ENCODE data around the gene STEAP3. TPM values are rescaled to one million over a fixed set of nuclear protein-coding genes. Genes with fewer than 3 reads are reported as not detected.

The STEAP3 gene
- total RNA-seq, 1 donor from 2014 or later, result 2.1 TPM

- TF ChIP-seq CTCF (IDR thresholded peaks at IDR 0.05; ENCODE audit: partially characterized antibody, unreplicated experiment), result no peak
- no peaks in the 10 kb centered on the region for H3K4me1 Mint-ChIP-seq (ENCODE audit: low read depth, unreplicated experiment)
- no peak overlapping the region for H3K4me3 Mint-ChIP-seq (ENCODE audit: unreplicated experiment)
- H3K27ac Mint-ChIP-seq (ENCODE audit: unreplicated experiment), result no peak overlapping the region
- no peaks in the 10 kb centered on the region for H3K9me3 Mint-ChIP-seq (ENCODE audit: unreplicated experiment)
- no peaks in the 10 kb centered on the region for H3K36me3 Mint-ChIP-seq (ENCODE audit: unreplicated experiment)
- DNase-seq, result no peak
- H3K27me3 Mint-ChIP-seq (ENCODE audit: unreplicated experiment), result no peaks in the 10 kb centered on the region
These were observed 64.9 kb downstream of the STEAP3 start for GRCh38 chr2:119288576-119288975.

GRCh38 chr2:119289093-119289492 lies 65.5 kb downstream of the STEAP3 start:
- no peak for TF ChIP-seq CTCF (IDR thresholded peaks at IDR 0.05; ENCODE audit: partially characterized antibody, unreplicated experiment)
- no peak overlapping the region for H3K27ac Mint-ChIP-seq (ENCODE audit: unreplicated experiment)
- H3K27me3 Mint-ChIP-seq (ENCODE audit: unreplicated experiment), result no peaks in the 10 kb centered on the region
- no peaks in the 10 kb centered on the region for H3K9me3 Mint-ChIP-seq (ENCODE audit: unreplicated experiment)
- no peak overlapping the region for H3K4me3 Mint-ChIP-seq (ENCODE audit: unreplicated experiment)
- no peak for DNase-seq
- H3K36me3 Mint-ChIP-seq (ENCODE audit: unreplicated experiment), result no peaks in the 10 kb centered on the region
- H3K4me1 Mint-ChIP-seq (ENCODE audit: low read depth, unreplicated experiment), result no peaks in the 10 kb centered on the region

- no peak for DNase-seq
- H3K9me3 Mint-ChIP-seq (ENCODE audit: unreplicated experiment), result no peaks in the 10 kb centered on the region
- no peaks in the 10 kb centered on the region for H3K27me3 Mint-ChIP-seq (ENCODE audit: unreplicated experiment)
- no peak overlapping the region for H3K27ac Mint-ChIP-seq (ENCODE audit: unreplicated experiment)
- no peak for TF ChIP-seq CTCF (IDR thresholded peaks at IDR 0.05; ENCODE audit: partially characterized antibody, unreplicated experiment)
- no peaks in the 10 kb centered on the region for H3K4me1 Mint-ChIP-seq (ENCODE audit: low read depth, unreplicated experiment)
- H3K4me3 Mint-ChIP-seq (ENCODE audit: unreplicated experiment), result no peak overlapping the region
- H3K36me3 Mint-ChIP-seq (ENCODE audit: unreplicated experiment), result no peaks in the 10 kb centered on the region
These were observed 66.0 kb downstream of the STEAP3 start for GRCh38 chr2:119289642-119290041.

- no peaks in the 10 kb centered on the region for H3K4me1 Mint-ChIP-seq (ENCODE audit: low read depth, unreplicated experiment)
- no peaks in the 10 kb centered on the region for H3K27me3 Mint-ChIP-seq (ENCODE audit: unreplicated experiment)
- DNase-seq, result peak; percentile 94
- no peaks in the 10 kb centered on the region for H3K9me3 Mint-ChIP-seq (ENCODE audit: unreplicated experiment)
- no peak overlapping the region for H3K4me3 Mint-ChIP-seq (ENCODE audit: unreplicated experiment)
- H3K27ac Mint-ChIP-seq (ENCODE audit: unreplicated experiment), result no peak overlapping the region
- no peaks in the 10 kb centered on the region for H3K36me3 Mint-ChIP-seq (ENCODE audit: unreplicated experiment)
- peak; percentile 88 for TF ChIP-seq CTCF (IDR thresholded peaks at IDR 0.05; ENCODE audit: partially characterized antibody, unreplicated experiment)
These were observed 67.4 kb downstream of the STEAP3 start for GRCh38 chr2:119290859-119291587.

GRCh38 chr2:119291588-119292167 lies 68.0 kb downstream of the STEAP3 start:
- H3K36me3 Mint-ChIP-seq (ENCODE audit: unreplicated experiment), result no peaks in the 10 kb centered on the region
- no peak overlapping the region for H3K4me3 Mint-ChIP-seq (ENCODE audit: unreplicated experiment)
- H3K27ac Mint-ChIP-seq (ENCODE audit: unreplicated experiment), result no peak overlapping the region

More at GRCh38 chr2:119291588-119292167, 68.0 kb downstream of the STEAP3 start:
- H3K9me3 Mint-ChIP-seq (ENCODE audit: unreplicated experiment), result no peaks in the 10 kb centered on the region
- no peaks in the 10 kb centered on the region for H3K4me1 Mint-ChIP-seq (ENCODE audit: low read depth, unreplicated experiment)
- TF ChIP-seq CTCF (IDR thresholded peaks at IDR 0.05; ENCODE audit: partially characterized antibody, unreplicated experiment), result no peak
- DNase-seq, result no peak
- H3K27me3 Mint-ChIP-seq (ENCODE audit: unreplicated experiment), result no peaks in the 10 kb centered on the region
